GM12878 (cell line): ENCODE data around the gene DENND1A.

Source experiments
- BHLHE40 ChIP-seq, 2 experiments: fragments of 450-650 bp in 1 of 2; IDR thresholded peaks; 2 replicates each; pipeline ENCODE4 v1.6.1; 2011 to 2017; ENCODE audit warnings: low read depth in 2 of 2, borderline replicate concordance in 1 of 2, improper control_type of control experiment in 1 of 2, low read length in 1 of 2, mild to moderate bottlenecking in 1 of 2
- EZH2 ChIP-seq: IDR thresholded peaks from 2 replicates; pipeline ENCODE4 v1.6.1; 2012; ENCODE audit warnings: low read depth, mild to moderate bottlenecking, control low read depth, inconsistent platforms, low read length, borderline replicate concordance; ENCODE audit not compliant: control insufficient read depth
- MTA3 ChIP-seq: IDR thresholded peaks from 2 replicates; pipeline ENCODE4 v1.6.1; 2012; ENCODE audit warnings: low read length, inconsistent platforms, borderline replicate concordance
- MXI1 ChIP-seq: fragments of 150-350 bp; IDR thresholded peaks from 2 replicates; pipeline ENCODE4 v1.6.1; 2011; ENCODE audit warnings: low read depth, mild to moderate bottlenecking, inconsistent platforms, low read length, improper control_type of control experiment
- NR2F1 ChIP-seq: fragments of 450-650 bp; conservative IDR thresholded peaks from 2 replicates; pipeline ENCODE4 v1.6.1; 2017; ENCODE audit warnings: mild to moderate bottlenecking
- RCOR1 ChIP-seq: conservative IDR thresholded peaks from 2 replicates; pipeline ENCODE4 v1.6.1; 2012; ENCODE audit warnings: low read depth, low read length, improper control_type of control experiment
- TAF1 ChIP-seq: IDR thresholded peaks from 2 replicates; pipeline ENCODE4 v1.6.1; 2011; ENCODE audit warnings: mild to moderate bottlenecking, low read depth, low read length, borderline replicate concordance
- TF ChIP-seq, protein P1 (sequence below), 3 experiments: IDR thresholded peaks in 2 of 3; conservative IDR thresholded peaks in 1 of 3; 2 replicates each; pipeline ENCODE4 v1.5.1; 2011; ENCODE audit warnings: low read depth in 3 of 3, low read length in 3 of 3, mild to moderate bottlenecking in 3 of 3, control low read depth in 2 of 3, moderate library complexity in 2 of 3, inconsistent platforms in 1 of 3, mixed read lengths in 1 of 3; ENCODE audit not compliant: control insufficient read depth in 2 of 3, insufficient read depth in 1 of 3; ENCODE audit errors: extremely low read depth in 1 of 3
- TF ChIP-seq, protein P2 (sequence below): IDR thresholded peaks from 2 replicates; pipeline ENCODE4 v1.6.1; 2012; ENCODE audit warnings: mild to moderate bottlenecking, low read depth, low read length

DNA sequence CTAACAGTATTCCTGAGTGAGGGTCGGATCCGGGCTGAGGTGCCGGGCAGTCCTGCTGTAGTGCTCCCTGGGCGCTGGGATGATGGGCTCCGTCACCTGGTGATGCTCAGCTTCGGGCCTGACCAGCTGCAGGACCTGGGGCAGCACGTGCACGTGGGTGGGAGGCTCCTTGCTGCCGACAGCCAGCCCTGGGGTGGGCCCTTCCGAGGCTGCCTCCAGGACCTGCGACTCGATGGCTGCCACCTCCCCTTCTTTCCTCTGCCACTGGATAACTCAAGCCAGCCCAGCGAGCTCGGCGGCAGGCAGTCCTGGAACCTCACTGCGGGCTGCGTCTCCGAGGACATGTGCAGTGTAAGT, 558.7 kb downstream of the DENND1A start:
- TF ChIP-seq, protein P1, sequence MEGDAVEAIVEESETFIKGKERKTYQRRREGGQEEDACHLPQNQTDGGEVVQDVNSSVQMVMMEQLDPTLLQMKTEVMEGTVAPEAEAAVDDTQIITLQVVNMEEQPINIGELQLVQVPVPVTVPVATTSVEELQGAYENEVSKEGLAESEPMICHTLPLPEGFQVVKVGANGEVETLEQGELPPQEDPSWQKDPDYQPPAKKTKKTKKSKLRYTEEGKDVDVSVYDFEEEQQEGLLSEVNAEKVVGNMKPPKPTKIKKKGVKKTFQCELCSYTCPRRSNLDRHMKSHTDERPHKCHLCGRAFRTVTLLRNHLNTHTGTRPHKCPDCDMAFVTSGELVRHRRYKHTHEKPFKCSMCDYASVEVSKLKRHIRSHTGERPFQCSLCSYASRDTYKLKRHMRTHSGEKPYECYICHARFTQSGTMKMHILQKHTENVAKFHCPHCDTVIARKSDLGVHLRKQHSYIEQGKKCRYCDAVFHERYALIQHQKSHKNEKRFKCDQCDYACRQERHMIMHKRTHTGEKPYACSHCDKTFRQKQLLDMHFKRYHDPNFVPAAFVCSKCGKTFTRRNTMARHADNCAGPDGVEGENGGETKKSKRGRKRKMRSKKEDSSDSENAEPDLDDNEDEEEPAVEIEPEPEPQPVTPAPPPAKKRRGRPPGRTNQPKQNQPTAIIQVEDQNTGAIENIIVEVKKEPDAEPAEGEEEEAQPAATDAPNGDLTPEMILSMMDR (IDR thresholded peaks at IDR 0.05 in 2 of 3, conservative IDR thresholded peaks at IDR 0.05 in 1 of 3; ENCODE audit: control insufficient read depth in 2 of 3, extremely low read depth in 1 of 3, insufficient read depth in 1 of 3, low read depth in 3 of 3, low read length in 3 of 3), result no peak
- TF ChIP-seq NR2F1 (no peak), TAF1 (no peak), MTA3 (no peak), BHLHE40 (IDR thresholded peaks at IDR 0.05; ENCODE audit: borderline replicate concordance in 1 of 2, low read depth in 2 of 2, low read length in 1 of 2) (no peak), RCOR1 (no peak), EZH2 (no peak), MXI1 (no peak)
- TF ChIP-seq, protein P2, sequence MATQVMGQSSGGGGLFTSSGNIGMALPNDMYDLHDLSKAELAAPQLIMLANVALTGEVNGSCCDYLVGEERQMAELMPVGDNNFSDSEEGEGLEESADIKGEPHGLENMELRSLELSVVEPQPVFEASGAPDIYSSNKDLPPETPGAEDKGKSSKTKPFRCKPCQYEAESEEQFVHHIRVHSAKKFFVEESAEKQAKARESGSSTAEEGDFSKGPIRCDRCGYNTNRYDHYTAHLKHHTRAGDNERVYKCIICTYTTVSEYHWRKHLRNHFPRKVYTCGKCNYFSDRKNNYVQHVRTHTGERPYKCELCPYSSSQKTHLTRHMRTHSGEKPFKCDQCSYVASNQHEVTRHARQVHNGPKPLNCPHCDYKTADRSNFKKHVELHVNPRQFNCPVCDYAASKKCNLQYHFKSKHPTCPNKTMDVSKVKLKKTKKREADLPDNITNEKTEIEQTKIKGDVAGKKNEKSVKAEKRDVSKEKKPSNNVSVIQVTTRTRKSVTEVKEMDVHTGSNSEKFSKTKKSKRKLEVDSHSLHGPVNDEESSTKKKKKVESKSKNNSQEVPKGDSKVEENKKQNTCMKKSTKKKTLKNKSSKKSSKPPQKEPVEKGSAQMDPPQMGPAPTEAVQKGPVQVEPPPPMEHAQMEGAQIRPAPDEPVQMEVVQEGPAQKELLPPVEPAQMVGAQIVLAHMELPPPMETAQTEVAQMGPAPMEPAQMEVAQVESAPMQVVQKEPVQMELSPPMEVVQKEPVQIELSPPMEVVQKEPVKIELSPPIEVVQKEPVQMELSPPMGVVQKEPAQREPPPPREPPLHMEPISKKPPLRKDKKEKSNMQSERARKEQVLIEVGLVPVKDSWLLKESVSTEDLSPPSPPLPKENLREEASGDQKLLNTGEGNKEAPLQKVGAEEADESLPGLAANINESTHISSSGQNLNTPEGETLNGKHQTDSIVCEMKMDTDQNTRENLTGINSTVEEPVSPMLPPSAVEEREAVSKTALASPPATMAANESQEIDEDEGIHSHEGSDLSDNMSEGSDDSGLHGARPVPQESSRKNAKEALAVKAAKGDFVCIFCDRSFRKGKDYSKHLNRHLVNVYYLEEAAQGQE, result no peak
